Measurements from ENCODE around the gene ZNF12. TPM values are rescaled to one million over a fixed set of nuclear protein-coding genes. Genes with fewer than 3 reads are reported as not detected.

Gene ZNF12
- total RNA-seq, result 6.4 TPM in 2 replicates

DNA sequence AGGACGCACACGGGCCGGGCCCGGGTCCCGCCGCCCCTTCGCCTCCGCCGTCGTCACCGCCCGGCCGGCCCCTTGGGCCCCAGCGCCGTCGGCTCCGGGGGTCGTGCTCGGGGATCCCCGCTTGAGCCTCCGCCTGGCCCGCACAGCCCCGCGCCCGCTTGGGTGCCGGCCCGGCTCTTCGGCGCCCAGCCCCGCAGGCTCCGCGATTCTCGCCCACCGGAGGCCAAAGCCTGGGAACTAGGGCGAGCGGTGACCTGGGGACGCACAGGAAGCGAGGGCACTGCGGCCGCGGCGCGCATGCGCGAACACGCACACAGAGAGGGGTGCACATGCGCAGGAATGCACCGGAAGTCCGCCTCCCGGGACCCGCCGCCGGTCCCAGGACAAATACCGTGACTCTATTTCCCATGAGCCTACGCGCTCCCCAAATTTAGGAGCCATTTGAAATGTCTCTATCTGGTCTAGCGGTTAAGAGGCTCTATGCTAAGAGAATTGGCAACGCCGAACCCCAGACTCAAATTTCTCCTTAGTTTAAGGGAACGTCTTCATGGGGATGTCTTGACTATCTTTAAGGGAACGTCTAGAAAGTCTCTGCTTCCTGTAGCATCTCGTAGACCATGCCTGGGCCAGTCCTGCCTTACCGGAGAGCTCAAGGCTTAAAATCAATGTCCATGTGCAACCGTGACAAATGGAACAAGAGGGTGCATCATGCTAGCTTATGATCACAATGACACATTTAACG, at the start of gene ZNF12:
ZNF12 (minus strand) TSS at position 282 of the 742 bp plus-strand sequence. CDS start 1,774 bp downstream, outside the sequence.

GRCh38 chr7:6753964-6754363, 47.2 kb upstream of the ZNF12 start, which contains the start of gene RSPH10B2:
TSS of gene RSPH10B2 (plus strand) at chr7:6754103. CDS start at chr7:6757678, 3,575 bp downstream.

Other genes with a start within 250 kb of the ZNF12 start
- 121 and 123 TPM in 2 replicates for gene KDELR2, start 222.8 kb downstream of the ZNF12 start, total RNA-seq
- not detected in 2 replicates for gene GRID2IP, start 155.5 kb downstream of the ZNF12 start, total RNA-seq
- 28.7 and 35.9 TPM in 2 replicates for gene ZDHHC4, start 129.5 kb downstream of the ZNF12 start, total RNA-seq
- gene INTS15, start 116.9 kb downstream of the ZNF12 start, total RNA-seq, result 20.4 and 24.4 TPM in 2 replicates
- 0.07 and 0.10 TPM in 2 replicates for gene ZNF853, start 91.3 kb downstream of the ZNF12 start, total RNA-seq
- gene ZNF316, start 69.6 kb downstream of the ZNF12 start, total RNA-seq, result 9.4 TPM in 2 replicates
- 0.05 TPM in 1 of 2 replicates, not detected in the other for gene RSPH10B2, start 47.2 kb upstream of the ZNF12 start, total RNA-seq
- 11.1 and 29.3 TPM in 2 replicates for gene CCZ1B, start 119.3 kb upstream of the ZNF12 start, total RNA-seq